Measurements from ENCODE around the gene ZNF879. TPM values are rescaled to one million over a fixed set of nuclear protein-coding genes. Genes with fewer than 3 reads are reported as not detected.

The ZNF879 gene
- total and polyA plus RNA-seq, 9 of the 15 experiments (the other 6 are each of a cell fraction or from before 2014, with no cell fraction given): 0.01 to 0.80 (median 0.33) TPM

GRCh38 chr5:178992291-178992895 lies 31.2 kb upstream of the ZNF879 start:
- no TSS peak for BruUV-seq (replicated peaks)
- WGBS (ENCODE audit: insufficient coverage, low coverage, missing lambda C conversion rate): 0% methylated on average over 8 of the region's 9 CpGs
- intact Hi-C loops (cut with micrococcal nuclease): no loop called here
- H3K27ac ChIP-seq (ENCODE audit: extremely low read depth, low read depth, low read length): no peak overlapping the region
- no peak overlapping the region for H3K4me2 ChIP-seq (ENCODE audit: insufficient read depth, low read length)
- ATAC-seq: no peak
- no peaks in the 10 kb centered on the region for H3K79me2 ChIP-seq (ENCODE audit: control insufficient read depth, insufficient read depth, low read length)
- H3K4me1 ChIP-seq (replicated peaks in 1 of 2; ENCODE audit: control insufficient read depth in 2 of 2, insufficient read depth in 2 of 2, low read length in 2 of 2): no peaks in the 10 kb centered on the region
- in situ Hi-C loops (cut with MboI): no loop called here
- DNase-seq (ENCODE audit: extremely low read depth in 1 of 4, low spot score in 3 of 4): no peak
- H3K9me3 ChIP-seq (replicated peaks; ENCODE audit: control insufficient read depth, insufficient read depth, low read depth, low read length): no peaks in the 10 kb centered on the region
- H3K36me3 ChIP-seq (ENCODE audit: control insufficient read depth, insufficient read depth, low read length): no peaks in the 10 kb centered on the region
- no peaks in the 10 kb centered on the region for H4K20me1 ChIP-seq (replicated peaks; ENCODE audit: control insufficient read depth, insufficient read depth, low read length)
- H3K9ac ChIP-seq (ENCODE audit: insufficient read depth in 1 of 2, low read depth in 2 of 2, low read length in 2 of 2): no peak overlapping the region
- ChIA-PET POLR2A (interaction anchor here (0.6 kb wide), 1 partner anchor 12 kb away, joined by 3 read pairs; no protein-coding TSS in a partner anchor), CTCF (ENCODE audit: low intra/inter-chr PET ratio) (no interaction called here)
- peaks cover 0 to 48% of the 10 kb centered on the region in 2 experiments; a peak in 2 of 5 replicates for H3K27me3 ChIP-seq (ENCODE audit: control insufficient read depth in 2 of 2, insufficient read depth in 2 of 2, low read length in 2 of 2)
- no peak for FAIRE-seq
- H3K4me3 ChIP-seq: no peak overlapping the region
- no peak overlapping the region for H2AFZ ChIP-seq (ENCODE audit: low read depth, low read length)
- no peaks in the 10 kb centered on the region for H3K9me1 ChIP-seq (ENCODE audit: control insufficient read depth, insufficient read depth, low read length)
- TF ChIP-seq ARID3B (CRISPR knock-in tag; IDR thresholded peaks at IDR 0.05; ENCODE audit: borderline replicate concordance) (no peak), FOXO4 (CRISPR knock-in tag; IDR thresholded peaks at IDR 0.05) (no peak), FOXP4 (CRISPR knock-in tag; IDR thresholded peaks at IDR 0.05; ENCODE audit: borderline replicate concordance) (no peak), TCF15 (CRISPR knock-in tag; IDR thresholded peaks at IDR 0.05) (no peak), ZBTB2 (IDR thresholded peaks at IDR 0.05) (no peak), ZNF280A (IDR thresholded peaks at IDR 0.05; ENCODE audit: low read depth, partially characterized antibody) (no peak), ZNF668 (CRISPR knock-in tag; IDR thresholded peaks at IDR 0.05) (no peak), ZNF184 (CRISPR knock-in tag; IDR thresholded peaks at IDR 0.05) (no peak), E2F6 (IDR thresholded peaks at IDR 0.05; ENCODE audit: borderline replicate concordance in 1 of 2, extremely low read depth in 1 of 2, insufficient read depth in 1 of 2, insufficient read length in 1 of 2, low read depth in 1 of 2, low read length in 1 of 2, poor library complexity in 1 of 2, severe bottlenecking in 1 of 2) (no peak)

Measured in K562 (cell line).